Forelimb muscle (tissue), 1 donor: ENCODE data around the gene SH3GL1. TPM values are rescaled to one million over a fixed set of nuclear protein-coding genes. Genes with fewer than 3 reads are reported as not detected.

Experiments used
- DNase-seq: peaks from one replicate; pipeline ENCODE4 v3.0.0-alpha.2; 2013; ENCODE audit warnings: low read depth
- polyA plus RNA-seq: library from polyadenylated mRNA; unstranded; fragments of 120-200 nt; gene quantifications from one replicate; pipeline ENCODE4 v1.2.1, GENCODE V29; 2013; ENCODE audit not compliant: insufficient read length

The SH3GL1 gene
- polyA plus RNA-seq, 1 donor: 57.7 TPM

- no peak for DNase-seq
Observed at GRCh38 chr19:4431808-4432674, 31.7 kb upstream of the SH3GL1 start.

- DNase-seq: no peak
Observed at GRCh38 chr19:4431296-4431695, 30.9 kb upstream of the SH3GL1 start.

GRCh38 chr19:4430760-4431159 lies 30.4 kb upstream of the SH3GL1 start:
- DNase-seq: no peak

- no peak for DNase-seq
Observed at GRCh38 chr19:4429771-4430171, 29.4 kb upstream of the SH3GL1 start.

GRCh38 chr19:4429256-4429655 lies 28.9 kb upstream of the SH3GL1 start:
- DNase-seq: no peak

GRCh38 chr19:4428326-4428975 lies 28.1 kb upstream of the SH3GL1 start:
- DNase-seq: no peak

GRCh38 chr19:4425537-4425936 lies 25.2 kb upstream of the SH3GL1 start:
- no peak for DNase-seq

GRCh38 chr19:4423416-4424126 lies 23.2 kb upstream of the SH3GL1 start:
- DNase-seq: no peak

GRCh38 chr19:4416268-4416667 lies 15.9 kb upstream of the SH3GL1 start:
- DNase-seq: no peak

GRCh38 chr19:4415352-4415751 lies 15.0 kb upstream of the SH3GL1 start:
- no peak for DNase-seq

- DNase-seq: no peak
Observed at GRCh38 chr19:4414800-4415321, 14.5 kb upstream of the SH3GL1 start.

GRCh38 chr19:4414144-4414799 lies 13.9 kb upstream of the SH3GL1 start:
- no peak for DNase-seq

- DNase-seq: no peak
Observed at GRCh38 chr19:4413588-4413987, 13.2 kb upstream of the SH3GL1 start.

GRCh38 chr19:4409123-4409933 lies 9.0 kb upstream of the SH3GL1 start:
- DNase-seq: no peak

GRCh38 chr19:4406626-4407025 lies 6.3 kb upstream of the SH3GL1 start:
- no peak for DNase-seq

GRCh38 chr19:4405977-4406376 lies 5.6 kb upstream of the SH3GL1 start:
- DNase-seq: no peak

- no peak for DNase-seq
Observed at GRCh38 chr19:4403005-4403761, 2.8 kb upstream of the SH3GL1 start.

- peak; percentile 99 for DNase-seq
Observed at GRCh38 chr19:4402171-4403004, 2.0 kb upstream of the SH3GL1 start, which contains the start of gene CHAF1A. CHAF1A (plus strand) TSS chr19:4402640; CDS start chr19:4402763, 123 bp downstream.

- DNase-seq: no peak
Observed at GRCh38 chr19:4401769-4402170, 1.4 kb upstream of the SH3GL1 start.
